GM06990 (cell line): ENCODE data around the gene INO80D.
"Not testable (repeated sequence)": the region's sequence is repeated elsewhere in the genome, so short reads cannot be mapped to it uniquely, and the experiment has no call there.

Experiments
- DNase-seq: peaks from one replicate; pipeline ENCODE4 v3.0.0-alpha.2; 2011; ENCODE audit not compliant: insufficient read length; ENCODE audit errors: extremely low read depth
- H3K27me3 ChIP-seq: replicated peaks from 2 replicates; pipeline ENCODE4 v1.6.0; 2011; ENCODE audit warnings: low read length; ENCODE audit not compliant: control insufficient read depth, insufficient read depth
- H3K36me3 ChIP-seq: 2 replicates; pipeline ENCODE4 v1.5.1; 2011; ENCODE audit warnings: low read length; ENCODE audit not compliant: control insufficient read depth, insufficient read depth
- H3K4me3 ChIP-seq: replicated peaks from 2 replicates; pipeline ENCODE4 v1.5.1; 2011; ENCODE audit warnings: low read depth, mild to moderate bottlenecking, control low read depth, low read length
- CTCF ChIP-seq: IDR thresholded peaks from 2 replicates; pipeline ENCODE4 v1.5.1; 2011; ENCODE audit warnings: low read length, control low read depth, mild to moderate bottlenecking, inconsistent platforms; ENCODE audit not compliant: insufficient read depth, poor library complexity, severe bottlenecking

Gene INO80D

GRCh38 chr2:206105038-206105437, 19.1 kb upstream of the INO80D start:
- no peaks in the 10 kb centered on the region for H3K36me3 ChIP-seq
- TF ChIP-seq CTCF = no peak
- H3K27me3 ChIP-seq = no peaks in the 10 kb centered on the region
- no peak for DNase-seq
- no peak overlapping the region for H3K4me3 ChIP-seq

GRCh38 chr2:206098872-206099271, 12.9 kb upstream of the INO80D start:
- not testable (repeated sequence) for H3K4me3 ChIP-seq, H3K27me3 ChIP-seq, DNase-seq, H3K36me3 ChIP-seq

GRCh38 chr2:206098471-206098870, 12.5 kb upstream of the INO80D start:
- no peaks in the 10 kb centered on the region for H3K36me3 ChIP-seq
- no peak for DNase-seq
- no peak overlapping the region for H3K4me3 ChIP-seq
- H3K27me3 ChIP-seq = no peaks in the 10 kb centered on the region
- no peak for TF ChIP-seq CTCF

GRCh38 chr2:206096876-206097275, 10.9 kb upstream of the INO80D start:
- Histone ChIP-seq H3K36me3 (no peaks in the 10 kb centered on the region), H3K4me3 (no peak overlapping the region), H3K27me3 (no peaks in the 10 kb centered on the region)
- no peak for TF ChIP-seq CTCF
- DNase-seq = no peak

GRCh38 chr2:206095536-206096332, 9.8 kb upstream of the INO80D start:
- no peaks in the 10 kb centered on the region for H3K36me3 ChIP-seq
- DNase-seq = no peak
- no peak overlapping the region for H3K4me3 ChIP-seq
- TF ChIP-seq CTCF = no peak
- no peaks in the 10 kb centered on the region for H3K27me3 ChIP-seq

GRCh38 chr2:206092297-206092696, 6.3 kb upstream of the INO80D start:
- no peak overlapping the region for H3K4me3 ChIP-seq
- DNase-seq = no peak
- no peak for TF ChIP-seq CTCF
- H3K36me3 ChIP-seq = no peaks in the 10 kb centered on the region
- H3K27me3 ChIP-seq = no peaks in the 10 kb centered on the region
